Activated naive CD4-positive, alpha-beta T cell treated with anti-CD3 and anti-CD28 coated beads, Interleukin-2, amount 10 ng/mL, durations not matched to agents 5 hours and 36 hours (primary cell): Measurements from ENCODE around the gene EIF3L. TPM values are rescaled to one million over a fixed set of nuclear protein-coding genes. Genes with fewer than 3 reads are reported as not detected.
A peak's percentile ranks its signal among the peaks of the same experiment; 100 is the strongest.

Experiments used
- microRNA-seq: library from miRNA; unstranded; fragments of <30 nt; microRNA quantifications from one replicate; pipeline ENCODE4 v1.2.0, GENCODE V29; 2022; ENCODE audit warnings: borderline microRNAs expressed, borderline replicate concordance
- total RNA-seq, 2 experiments: library from RNA; stranded (reverse); gene quantifications; one replicate each; pipeline ENCODE4 v1.2.3, GENCODE V29; 2021

EIF3L gene
- 100 to 1,000 TPM; 740 to 742 TPM for total RNA-seq

DNA sequence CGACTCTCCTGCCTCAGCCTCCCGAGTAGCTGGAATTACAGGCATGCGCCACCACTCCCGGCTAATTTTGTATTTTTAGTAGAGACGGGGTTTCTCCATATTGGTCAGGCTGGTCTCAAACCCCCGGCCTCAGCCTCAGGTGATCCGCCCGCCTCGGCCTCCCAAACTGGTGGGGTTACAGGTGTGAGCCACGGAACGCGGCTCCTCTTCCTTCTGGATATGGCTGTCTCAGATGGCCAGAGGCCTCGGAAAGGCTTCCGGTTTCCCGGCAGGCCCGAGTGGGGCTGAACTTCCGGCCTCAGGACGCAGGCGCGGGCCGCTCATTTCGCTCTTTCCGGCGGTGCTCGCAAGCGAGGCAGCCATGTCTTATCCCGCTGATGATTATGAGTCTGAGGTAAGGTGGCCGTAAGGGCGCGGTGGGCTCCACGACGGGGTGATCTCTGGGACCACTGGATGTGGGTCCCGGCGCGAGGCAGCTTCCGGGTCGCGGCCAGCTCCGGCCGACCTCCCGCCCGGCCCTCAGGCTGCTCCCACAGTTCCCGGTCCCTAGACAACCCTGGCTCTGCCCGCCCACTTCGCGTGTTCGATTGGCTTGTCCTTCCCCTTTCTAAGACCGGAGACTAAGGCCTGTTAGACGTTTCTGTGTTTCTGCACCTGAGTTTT is at the start of gene EIF3L:
EIF3L (plus strand) TSS at position 331 of the 663 bp plus-strand sequence; CDS start at position 362, 31 bp downstream.

DNA sequence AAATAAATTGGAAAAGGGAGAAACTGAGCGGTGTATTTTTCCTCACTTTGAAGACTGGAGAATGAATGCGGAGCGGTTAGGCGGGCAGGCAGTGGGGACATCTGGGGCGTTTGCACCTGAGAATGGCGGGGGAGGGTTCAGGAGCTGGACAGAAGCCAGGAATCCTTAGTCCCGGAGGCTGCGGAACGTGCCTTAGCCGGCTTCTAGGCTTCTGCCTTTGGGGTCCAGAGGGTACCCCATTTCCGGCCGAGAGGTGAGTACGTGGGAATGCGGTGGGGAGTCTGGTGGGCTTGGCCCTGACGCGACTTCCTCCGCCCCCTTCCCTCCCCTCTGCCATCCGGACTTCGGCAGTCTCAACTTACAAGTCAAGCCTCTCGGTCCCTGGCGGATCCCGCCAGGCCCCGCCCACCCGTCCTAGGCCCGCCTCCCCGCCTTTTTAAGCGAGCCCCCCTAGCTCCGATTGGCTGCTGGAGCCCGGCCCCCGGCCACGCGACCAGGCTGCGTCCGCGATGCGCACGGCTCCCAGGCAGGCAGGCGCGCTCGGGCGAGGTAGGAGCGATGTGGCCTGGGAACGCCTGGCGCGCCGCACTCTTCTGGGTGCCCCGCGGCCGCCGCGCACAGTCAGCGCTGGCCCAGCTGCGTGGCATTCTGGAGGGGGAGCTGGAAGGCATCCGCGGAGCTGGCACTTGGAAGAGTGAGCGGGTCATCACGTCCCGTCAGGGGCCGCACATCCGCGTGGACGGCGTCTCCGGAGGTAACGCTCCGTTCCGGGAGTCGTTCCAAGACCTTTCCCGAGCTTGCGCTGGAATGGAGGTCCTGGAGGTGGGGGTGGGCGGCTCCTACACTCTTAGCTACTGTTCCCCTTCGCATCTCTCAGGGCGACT is 41.6 kb upstream of the EIF3L start, which contains the start of gene GCAT:
GCAT (plus strand) TSS at position 525 of the 884 bp plus-strand sequence; CDS start at position 559, 34 bp downstream.

DNA sequence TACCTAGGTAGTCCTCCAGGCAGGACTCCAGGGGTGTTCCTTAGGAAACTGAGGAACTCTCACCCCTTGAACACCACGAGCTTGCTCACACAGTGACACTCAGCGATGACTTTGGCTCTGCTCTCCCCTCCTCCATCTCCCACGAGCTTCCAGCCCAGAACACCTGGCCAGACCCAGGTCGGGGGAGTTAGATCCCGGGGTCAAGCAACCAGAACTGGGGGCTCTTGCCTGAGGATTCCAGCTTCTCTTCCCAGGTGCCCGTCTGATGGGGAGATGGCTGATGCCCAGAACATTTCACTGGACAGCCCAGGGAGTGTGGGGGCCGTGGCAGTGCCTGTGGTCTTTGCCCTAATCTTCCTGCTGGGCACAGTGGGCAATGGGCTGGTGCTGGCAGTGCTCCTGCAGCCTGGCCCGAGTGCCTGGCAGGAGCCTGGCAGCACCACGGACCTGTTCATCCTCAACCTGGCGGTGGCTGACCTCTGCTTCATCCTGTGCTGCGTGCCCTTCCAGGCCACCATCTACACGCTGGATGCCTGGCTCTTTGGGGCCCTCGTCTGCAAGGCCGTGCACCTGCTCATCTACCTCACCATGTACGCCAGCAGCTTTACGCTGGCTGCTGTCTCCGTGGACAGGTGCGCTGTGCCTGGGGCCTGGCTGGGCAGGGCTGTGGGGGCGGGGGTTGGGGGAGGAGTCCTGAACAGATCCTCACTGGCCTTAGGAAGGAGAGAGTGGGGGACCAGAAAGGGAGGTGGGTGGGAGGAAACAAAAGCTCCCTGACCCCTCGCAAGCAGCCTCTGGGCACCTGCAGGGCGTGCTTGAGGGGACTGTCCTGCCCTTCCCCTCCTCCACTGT is 25.9 kb upstream of the EIF3L start, which contains the start of gene GALR3:
GALR3 (plus strand) TSS at position 249 of the 852 bp plus-strand sequence; CDS start at position 274, 25 bp downstream.

DNA sequence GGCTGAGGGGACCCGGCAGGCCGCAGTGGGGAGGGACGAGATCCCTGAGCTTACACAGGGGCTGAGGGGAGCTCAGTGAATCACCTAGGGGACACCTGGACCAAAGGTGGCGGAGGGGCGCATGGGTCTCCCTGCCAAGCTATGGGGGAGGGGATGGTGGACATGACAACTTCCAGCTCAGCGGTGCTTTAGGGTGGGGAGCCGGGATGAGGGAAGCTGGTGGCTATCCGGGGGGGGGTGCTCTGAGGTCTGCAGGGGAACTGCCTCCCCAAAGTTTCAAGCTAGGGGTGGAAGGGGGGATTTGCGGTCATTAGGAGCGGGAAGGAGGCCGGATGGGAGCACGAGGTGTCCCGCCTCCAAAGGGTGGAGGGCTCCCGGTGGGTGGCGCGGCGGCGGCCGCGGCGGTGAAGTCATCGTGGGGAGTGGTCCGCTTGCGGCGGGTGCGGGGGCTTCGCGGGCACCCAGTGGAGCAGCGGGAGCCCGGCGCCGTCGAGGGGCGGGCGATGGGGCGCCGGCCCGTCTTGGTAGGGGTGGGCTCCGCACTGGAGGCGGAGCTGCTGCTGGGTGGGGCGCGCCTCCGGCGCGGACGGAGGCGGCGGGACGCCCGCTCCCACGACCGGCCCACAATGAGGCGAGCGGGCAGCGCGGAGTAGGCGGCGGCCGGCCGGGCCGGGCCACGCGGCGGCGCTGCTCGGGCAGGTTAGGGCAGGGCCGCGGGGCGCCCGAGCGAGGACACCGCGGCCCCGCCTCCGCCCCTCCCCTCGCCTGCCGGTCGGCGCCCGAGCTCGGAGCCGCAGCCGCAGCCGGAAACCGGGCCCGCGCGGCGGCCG is 56.5 kb downstream of the EIF3L start, which contains the start of gene MICALL1:
MICALL1 (plus strand) TSS at position 764 of the 830 bp plus-strand sequence. CDS start 126 bp downstream, outside the sequence.

Small RNAs within 50 kb of the gene (microRNA-seq; reads per million reads assigned to microRNA genes)
- gene MIR659, result 2.3 reads per million, percentile 6 among the genes with 10 or more reads in this experiment

Other genes with a start within 250 kb of the EIF3L start
- 10 to 100 TPM; 59.8 to 61.1 TPM for gene GGA1, start 240.6 kb upstream of the EIF3L start, total RNA-seq
- 100 to 1,000 TPM; 141 to 146 TPM for gene SH3BP1, start 209.8 kb upstream of the EIF3L start, total RNA-seq
- 10 to 100 TPM; 19.3 to 20.4 TPM for gene PDXP, start 190.7 kb upstream of the EIF3L start, total RNA-seq
- gene LGALS1, start 173.8 kb upstream of the EIF3L start, total RNA-seq, result 100 to 1,000 TPM; 723 to 732 TPM
- gene NOL12, start 163.1 kb upstream of the EIF3L start, total RNA-seq, result 10 to 100 TPM; 40.8 to 44.2 TPM
- gene TRIOBP, start 152.4 kb upstream of the EIF3L start, total RNA-seq, result 10 to 100 TPM; 38.4 to 39.6 TPM
- 10 to 100 TPM; 12.3 to 13.0 TPM for gene GCAT, start 41.5 kb upstream of the EIF3L start, total RNA-seq
- gene GALR3, start 26.0 kb upstream of the EIF3L start, total RNA-seq, result not detected
- gene ANKRD54, start 5.1 kb upstream of the EIF3L start, total RNA-seq, result 10 to 100 TPM; 19.3 to 19.5 TPM
- gene MICALL1, start 56.9 kb downstream of the EIF3L start, total RNA-seq, result 10 to 100 TPM; 31.6 to 36.1 TPM
- gene C22orf23, start 104.2 kb downstream of the EIF3L start, total RNA-seq, result not detected
- gene POLR2F, start 104.3 kb downstream of the EIF3L start, total RNA-seq, result 10 to 100 TPM; 54.7 to 56.1 TPM
- gene SOX10, start 135.1 kb downstream of the EIF3L start, total RNA-seq, result not detected
- 10 to 100 TPM; 16.5 to 19.0 TPM for gene PICK1, start 208.0 kb downstream of the EIF3L start, total RNA-seq
- not detected for gene SLC16A8, start 234.8 kb downstream of the EIF3L start, total RNA-seq